HUES64 (cell line): ENCODE results near the gene SNU13.
"Not testable (repeated sequence)": the region's sequence is repeated elsewhere in the genome, so short reads cannot be mapped to it uniquely, and the experiment has no call there.

Experiments
- H3K27ac ChIP-seq: 2 replicates; pipeline ENCODE4 v1.7.0; 2013; ENCODE audit warnings: low read depth, low read length, inconsistent platforms
- H3K27me3 ChIP-seq: 2 replicates; pipeline ENCODE4 v1.6.1; 2013; ENCODE audit warnings: mild to moderate bottlenecking, low read length; ENCODE audit not compliant: insufficient read depth
- H3K36me3 ChIP-seq: 2 replicates; pipeline ENCODE4 v1.6.1; 2013; ENCODE audit warnings: mild to moderate bottlenecking, low read length; ENCODE audit not compliant: insufficient read depth
- H3K4me1 ChIP-seq: 2 replicates; pipeline ENCODE4 v1.6.1; 2013; ENCODE audit warnings: mild to moderate bottlenecking, low read length, moderate library complexity; ENCODE audit not compliant: insufficient read depth
- H3K4me3 ChIP-seq: 2 replicates; pipeline ENCODE4 v1.5.1; 2013; ENCODE audit warnings: mild to moderate bottlenecking, low read length, moderate library complexity
- H3K9ac ChIP-seq: 2 replicates; pipeline ENCODE4 v1.6.1; 2013; ENCODE audit warnings: mild to moderate bottlenecking, low read depth, low read length
- H3K9me3 ChIP-seq: 2 replicates; pipeline ENCODE4 v1.6.1; 2013; ENCODE audit warnings: low read depth, low read length; ENCODE audit not compliant: insufficient read depth
- WGBS: fragments of 150-250, 120-280 bp; methylation state at CpG from one replicate; pipeline ENCODE4 v1.1.7; 2013; ENCODE audit warnings: missing lambda C conversion rate; 5-methylcytosine and 5-hydroxymethylcytosine counted together

Gene SNU13

GRCh38 chr22:41682033-41682807 is 6.4 kb downstream of the SNU13 start:
- Histone ChIP-seq H3K27me3 (no peaks in the 10 kb centered on the region), H3K9me3 (no peaks in the 10 kb centered on the region), H3K4me3 (peak overlapping the region; percentile 97), H3K4me1 (0 out of 2 replicates have a peak, but pooled peaks cover under 1% of the 10 kb centered on the region), H3K27ac (peak overlapping the region; percentile 80), H3K9ac (peak overlapping the region; percentile 88), H3K36me3 (peaks cover 37% of the 10 kb centered on the region)
- 64% methylated on average over 50 of the region's 50 CpGs for WGBS

GRCh38 chr22:41681616-41682015 is 7.1 kb downstream of the SNU13 start:
- H3K9me3 ChIP-seq = no peaks in the 10 kb centered on the region
- peak overlapping the region; percentile 97 for H3K4me3 ChIP-seq
- H3K9ac ChIP-seq = peak overlapping the region; percentile 88
- no peak overlapping the region for H3K27ac ChIP-seq
- no peaks in the 10 kb centered on the region for H3K4me1 ChIP-seq
- H3K36me3 ChIP-seq = peaks cover 43% of the 10 kb centered on the region
- WGBS = 72% methylated on average over 14 of the region's 14 CpGs
- no peaks in the 10 kb centered on the region for H3K27me3 ChIP-seq

GRCh38 chr22:41676134-41676533 is 12.5 kb downstream of the SNU13 start:
- no peak overlapping the region for H3K27ac ChIP-seq
- peaks cover 79% of the 10 kb centered on the region for H3K36me3 ChIP-seq
- no peaks in the 10 kb centered on the region for H3K4me1 ChIP-seq
- H3K27me3 ChIP-seq = no peaks in the 10 kb centered on the region
- 95% methylated on average over 4 of the region's 4 CpGs for WGBS
- H3K9ac ChIP-seq = no peak overlapping the region
- H3K9me3 ChIP-seq = no peaks in the 10 kb centered on the region
- no peak overlapping the region for H3K4me3 ChIP-seq

- 94% methylated on average over 12 of the region's 12 CpGs for WGBS
- no peaks in the 10 kb centered on the region for H3K9me3 ChIP-seq
- H3K4me1 ChIP-seq = no peaks in the 10 kb centered on the region
- H3K27me3 ChIP-seq = no peaks in the 10 kb centered on the region
- H3K27ac ChIP-seq = no peak overlapping the region
- H3K36me3 ChIP-seq = peaks cover 67% of the 10 kb centered on the region
- H3K4me3 ChIP-seq = no peak overlapping the region
- no peak overlapping the region for H3K9ac ChIP-seq
Measured at GRCh38 chr22:41674846-41675340, 13.8 kb downstream of the SNU13 start.

GRCh38 chr22:41672780-41673509 is 15.7 kb downstream of the SNU13 start:
- Histone ChIP-seq H3K36me3 (peaks cover 50% of the 10 kb centered on the region), H3K9ac (no peak overlapping the region), H3K4me1 (no peaks in the 10 kb centered on the region), H3K4me3 (no peak overlapping the region), H3K9me3 (no peaks in the 10 kb centered on the region), H3K27ac (no peak overlapping the region), H3K27me3 (no peaks in the 10 kb centered on the region)
- WGBS = 94% methylated on average over 5 of the region's 6 CpGs

GRCh38 chr22:41672096-41672495 is 16.6 kb downstream of the SNU13 start:
- not testable (repeated sequence) for H3K4me3 ChIP-seq
- 96% methylated on average over 10 of the region's 10 CpGs for WGBS

GRCh38 chr22:41668971-41669911 is 19.4 kb downstream of the SNU13 start:
- Histone ChIP-seq H3K4me3 (no peak overlapping the region), H3K4me1 (peaks cover 4% of the 10 kb centered on the region; the same call in 1 of the 2 replicates), H3K9me3 (no peaks in the 10 kb centered on the region), H3K36me3 (peaks cover 27% of the 10 kb centered on the region), H3K27ac (no peak overlapping the region), H3K9ac (no peak overlapping the region), H3K27me3 (no peaks in the 10 kb centered on the region)
- 93% methylated on average over 21 of the region's 21 CpGs for WGBS

More at GRCh38 chr22:41672096-41672495, 16.6 kb downstream of the SNU13 start:
- H3K4me1 ChIP-seq, H3K9me3 ChIP-seq, H3K27me3 ChIP-seq, H3K9ac ChIP-seq, H3K27ac ChIP-seq: not testable (repeated sequence)
- peaks cover 43% of the 10 kb centered on the region for H3K36me3 ChIP-seq

- Histone ChIP-seq H3K27ac (peak overlapping the region; percentile 9; the same call in 1 of the 2 replicates), H3K4me3 (no peak overlapping the region), H3K4me1 (peaks cover 4% of the 10 kb centered on the region; the same call in 1 of the 2 replicates), H3K9me3 (no peaks in the 10 kb centered on the region), H3K27me3 (no peaks in the 10 kb centered on the region), H3K9ac (no peak overlapping the region), H3K36me3 (peaks cover 52% of the 10 kb centered on the region)
- WGBS = 97% methylated on average over 3 of the region's 3 CpGs
Measured at GRCh38 chr22:41664951-41665350, 23.7 kb downstream of the SNU13 start.

- Histone ChIP-seq H3K27me3 (no peaks in the 10 kb centered on the region), H3K4me3 (no peak overlapping the region), H3K27ac (no peak overlapping the region; the same call in 1 of the 2 replicates), H3K9me3 (no peaks in the 10 kb centered on the region), H3K36me3 (peaks cover 56% of the 10 kb centered on the region), H3K4me1 (peaks cover 4% of the 10 kb centered on the region; the same call in 1 of the 2 replicates), H3K9ac (no peak overlapping the region)
Measured at GRCh38 chr22:41664490-41664889, 24.2 kb downstream of the SNU13 start.

- WGBS = 98% methylated on average over 7 of the region's 9 CpGs
- peaks cover 65% of the 10 kb centered on the region for H3K36me3 ChIP-seq
- H3K4me3 ChIP-seq, H3K4me1 ChIP-seq, H3K9me3 ChIP-seq, H3K9ac ChIP-seq, H3K27ac ChIP-seq, H3K27me3 ChIP-seq: not testable (repeated sequence)
Measured at GRCh38 chr22:41663594-41663993, 25.1 kb downstream of the SNU13 start.
